CD4-positive, alpha-beta T cell treated with Interleukin-12 subunit alpha and Interleukin-12 subunit beta, for 1 hour (primary cell): ENCODE data around the gene OR2AP1.
"Not testable (repeated sequence)": the region's sequence is repeated elsewhere in the genome, so short reads cannot be mapped to it uniquely, and the experiment has no call there.

Source experiments
- DNase-seq: peaks from one replicate; pipeline ENCODE4 v3.0.0-alpha.2; 2020

Gene OR2AP1

GRCh38 chr12:55572168-55572567, at the start of gene OR2AP1:
OR2AP1 (plus strand) TSS chr12:55572468; CDS start chr12:55574415, 1,947 bp downstream.
- no peak for DNase-seq

- DNase-seq = not testable (repeated sequence)
These were observed 24.0 kb upstream of the OR2AP1 start for GRCh38 chr12:55548235-55548634.

- DNase-seq = no peak
These were observed 23.5 kb upstream of the OR2AP1 start for GRCh38 chr12:55548756-55549155.

GRCh38 chr12:55549302-55549701, 23.0 kb upstream of the OR2AP1 start, which contains the start of gene OR6C4:
OR6C4 (plus strand) TSS chr12:55549602; CDS start chr12:55551227, 1,625 bp downstream.
- no peak for DNase-seq

GRCh38 chr12:55554296-55554695, 18.0 kb upstream of the OR2AP1 start:
- no peak for DNase-seq

- DNase-seq = not testable (repeated sequence)
These were observed 2.2 kb upstream of the OR2AP1 start for GRCh38 chr12:55570060-55570459.

GRCh38 chr12:55570689-55571088, 1.6 kb upstream of the OR2AP1 start:
- DNase-seq = not testable (repeated sequence)

GRCh38 chr12:55582066-55582465, 9.8 kb downstream of the OR2AP1 start:
- no peak for DNase-seq

- no peak for DNase-seq
These were observed 13.5 kb downstream of the OR2AP1 start for GRCh38 chr12:55585817-55586216.

- DNase-seq = not testable (repeated sequence)
These were observed 17.9 kb downstream of the OR2AP1 start for GRCh38 chr12:55590152-55590551.

GRCh38 chr12:55607821-55608594, 35.7 kb downstream of the OR2AP1 start:
- DNase-seq = no peak

GRCh38 chr12:55610598-55610997, 38.3 kb downstream of the OR2AP1 start:
- DNase-seq = no peak

GRCh38 chr12:55612646-55613045, 40.4 kb downstream of the OR2AP1 start:
- DNase-seq = no peak

GRCh38 chr12:55614764-55615163, 42.5 kb downstream of the OR2AP1 start:
- DNase-seq = no peak

- peak; percentile 79 for DNase-seq
These were observed 47.3 kb downstream of the OR2AP1 start for GRCh38 chr12:55619354-55620138.

GRCh38 chr12:55624056-55624455, 51.8 kb downstream of the OR2AP1 start:
- DNase-seq = no peak
